HEK293 (cell line): Measurements from ENCODE around the gene STRBP.

Experiments used
- CTCF ChIA-PET: fragments of 350-600 bp; formaldehyde crosslinking; extraction: SDS; loops from one replicate; lab custom pipeline; 2021; ENCODE audit warnings: antibody characterized with exemption; lab: Yijun Ruan, JAX
- POLR2A ChIA-PET: fragments of 300-600 bp; formaldehyde crosslinking; extraction: SDS; loops from one replicate; lab custom pipeline; 2020; ENCODE audit warnings: antibody characterized with exemption, inconsistent platforms; lab: Yijun Ruan, JAX
- H3K27ac ChIP-seq: fragments of 200-500 bp; sonication (Bioruptor generic); 2 replicates; pipeline ENCODE4 v1.5.1; 2014; ENCODE audit warnings: low read depth, low read length, control low read depth, inconsistent platforms; ENCODE audit errors: extremely low read depth
- H3K36me3 ChIP-seq, 2 experiments: fragments of 200-500 bp in 1 of 2; sonication (Bioruptor generic) in 1 of 2; 1 replicate in 1 of 2; 2 replicates in 1 of 2; pipeline ENCODE4 v1.5.1; 2014 to 2017; ENCODE audit warnings: inconsistent platforms in 2 of 2, low read length in 2 of 2; ENCODE audit not compliant: control insufficient read depth in 2 of 2, insufficient read depth in 1 of 2
- H3K4me1 ChIP-seq: fragments of 200-500 bp; sonication (Bioruptor generic); 2 replicates; pipeline ENCODE4 v1.5.1; 2014; ENCODE audit warnings: mild to moderate bottlenecking, low read length, inconsistent platforms; ENCODE audit not compliant: control insufficient read depth, insufficient read depth
- H3K4me3 ChIP-seq: 2 replicates; pipeline ENCODE4 v1.5.1; 2011; ENCODE audit warnings: low read depth, mild to moderate bottlenecking, control low read depth, low read length, moderate library complexity
- H3K9me3 ChIP-seq: fragments of 200-500 bp; sonication (Bioruptor generic); 2 replicates; pipeline ENCODE4 v1.5.1; 2014; ENCODE audit warnings: low read depth, low read length, inconsistent platforms; ENCODE audit not compliant: control insufficient read depth, insufficient read depth
- KLF1 ChIP-seq: fragments of 450-650 bp; formaldehyde crosslinking; IDR thresholded peaks from 2 replicates; pipeline ENCODE4 v1.5.1; 2016; ENCODE audit warnings: missing biosample characterization, missing genetic modification characterization
- KLF16 ChIP-seq: fragments of 450-650 bp; formaldehyde crosslinking; IDR thresholded peaks from 2 replicates; pipeline ENCODE4 v1.5.1; 2017; ENCODE audit warnings: missing biosample characterization, missing genetic modification characterization
- SCRT2 ChIP-seq: fragments of 450-650 bp; formaldehyde crosslinking; IDR thresholded peaks from 2 replicates; pipeline ENCODE4 v1.5.1; 2016; ENCODE audit warnings: missing biosample characterization, missing genetic modification characterization
- SP7 ChIP-seq: fragments of 450-650 bp; formaldehyde crosslinking; IDR thresholded peaks from 2 replicates; pipeline ENCODE4 v1.5.1; 2016; ENCODE audit warnings: missing biosample characterization, missing genetic modification characterization
- ZFP3 ChIP-seq: fragments of 450-650 bp; formaldehyde crosslinking; IDR thresholded peaks from 2 replicates; pipeline ENCODE4 v1.5.1; 2016; ENCODE audit warnings: low read depth, missing biosample characterization, missing genetic modification characterization
- ZNF138 ChIP-seq: fragments of 450-650 bp; formaldehyde crosslinking; IDR thresholded peaks from 2 replicates; pipeline ENCODE4 v1.5.1; 2016; ENCODE audit warnings: missing biosample characterization, missing genetic modification characterization, borderline replicate concordance
- ZNF16 ChIP-seq: fragments of 450-650 bp; formaldehyde crosslinking; IDR thresholded peaks from 2 replicates; pipeline ENCODE4 v1.5.1; 2016; ENCODE audit warnings: low read depth, missing biosample characterization, missing genetic modification characterization
- ZNF174 ChIP-seq: fragments of 450-650 bp; formaldehyde crosslinking; IDR thresholded peaks from 2 replicates; pipeline ENCODE4 v1.5.0; 2017; ENCODE audit warnings: missing biosample characterization, mild to moderate bottlenecking, missing genetic modification characterization
- ZNF223 ChIP-seq: fragments of 450-650 bp; formaldehyde crosslinking; IDR thresholded peaks from 2 replicates; pipeline ENCODE4 v1.5.1; 2016; ENCODE audit warnings: missing biosample characterization, missing genetic modification characterization
- ZNF248 ChIP-seq: fragments of 450-650 bp; formaldehyde crosslinking; IDR thresholded peaks from 2 replicates; pipeline ENCODE4 v1.5.1; 2017; ENCODE audit warnings: missing biosample characterization, missing genetic modification characterization
- ZNF354C ChIP-seq: fragments of 450-650 bp; formaldehyde crosslinking; IDR thresholded peaks from 2 replicates; pipeline ENCODE4 v1.5.1; 2016; ENCODE audit warnings: missing biosample characterization, missing genetic modification characterization, low read depth, borderline replicate concordance
- ZNF501 ChIP-seq: fragments of 450-650 bp; formaldehyde crosslinking; IDR thresholded peaks from 2 replicates; pipeline ENCODE4 v1.5.1; 2016; ENCODE audit warnings: missing biosample characterization, missing genetic modification characterization
- ZNF510 ChIP-seq: fragments of 450-650 bp; formaldehyde crosslinking; IDR thresholded peaks from 2 replicates; pipeline ENCODE4 v1.5.1; 2018; ENCODE audit warnings: mild to moderate bottlenecking, missing genetic modification characterization, missing biosample characterization; ENCODE audit not compliant: insufficient replicate concordance
- ZNF544 ChIP-seq: fragments of 450-650 bp; formaldehyde crosslinking; IDR thresholded peaks from 2 replicates; pipeline ENCODE4 v1.5.0; 2017; ENCODE audit warnings: missing biosample characterization, missing genetic modification characterization
- ZNF548 ChIP-seq: fragments of 450-650 bp; formaldehyde crosslinking; IDR thresholded peaks from 2 replicates; pipeline ENCODE4 v1.5.1; 2016; ENCODE audit warnings: missing biosample characterization, missing genetic modification characterization
- ZNF555 ChIP-seq: fragments of 450-650 bp; formaldehyde crosslinking; conservative IDR thresholded peaks from 2 replicates; pipeline ENCODE4 v1.5.1; 2017; ENCODE audit warnings: missing biosample characterization, mild to moderate bottlenecking, missing genetic modification characterization, inconsistent platforms
- ZNF610 ChIP-seq: fragments of 450-650 bp; formaldehyde crosslinking; IDR thresholded peaks from 2 replicates; pipeline ENCODE4 v1.5.1; 2016; ENCODE audit warnings: missing biosample characterization, missing genetic modification characterization, borderline replicate concordance
- ZNF629 ChIP-seq: fragments of 450-650 bp; formaldehyde crosslinking; IDR thresholded peaks from 2 replicates; pipeline ENCODE4 v1.5.1; 2017; ENCODE audit warnings: missing biosample characterization, missing genetic modification characterization
- ZNF645 ChIP-seq: fragments of 450-650 bp; formaldehyde crosslinking; IDR thresholded peaks from 2 replicates; pipeline ENCODE4; 2016; ENCODE audit warnings: missing biosample characterization, missing genetic modification characterization
- ZNF660 ChIP-seq: fragments of 450-650 bp; IDR thresholded peaks from 2 replicates; pipeline ENCODE4 v1.5.1; 2018; ENCODE audit warnings: missing biosample characterization, mild to moderate bottlenecking, missing genetic modification characterization
- ZNF677 ChIP-seq: fragments of 450-650 bp; IDR thresholded peaks from 2 replicates; pipeline ENCODE4 v1.5.0; 2018; ENCODE audit warnings: missing biosample characterization, mild to moderate bottlenecking, missing genetic modification characterization, moderate library complexity
- ZNF76 ChIP-seq: fragments of 450-650 bp; formaldehyde crosslinking; IDR thresholded peaks from 2 replicates; pipeline ENCODE4; 2016; ENCODE audit warnings: low read depth, missing biosample characterization, missing genetic modification characterization, borderline replicate concordance
- ZNF768 ChIP-seq: fragments of 450-650 bp; formaldehyde crosslinking; IDR thresholded peaks from 2 replicates; pipeline ENCODE4 v1.5.1; 2018; ENCODE audit warnings: missing biosample characterization, mild to moderate bottlenecking, missing genetic modification characterization
- ZNF776 ChIP-seq: fragments of 450-650 bp; formaldehyde crosslinking; IDR thresholded peaks from 2 replicates; pipeline ENCODE4 v1.5.0; 2017; ENCODE audit warnings: missing biosample characterization, missing genetic modification characterization, borderline replicate concordance
- ZNF777 ChIP-seq: fragments of 450-650 bp; formaldehyde crosslinking; IDR thresholded peaks from 2 replicates; pipeline ENCODE4 v1.5.1; 2017; ENCODE audit warnings: missing biosample characterization, missing genetic modification characterization, borderline replicate concordance
- ZXDB ChIP-seq: fragments of 450-650 bp; formaldehyde crosslinking; IDR thresholded peaks from 2 replicates; pipeline ENCODE4 v1.5.1; 2016; ENCODE audit warnings: missing biosample characterization, missing genetic modification characterization
- TF ChIP-seq, protein P1 (sequence below): fragments of 450-650 bp; formaldehyde crosslinking; IDR thresholded peaks from 2 replicates; pipeline ENCODE4 v1.5.1; 2016; ENCODE audit warnings: missing biosample characterization, missing genetic modification characterization

The STRBP gene

GRCh38 chr9:123093141-123093540 is 175.2 kb downstream of the STRBP start:
- H3K36me3 ChIP-seq = peaks cover 18 to 81% of the 10 kb centered on the region in 2 experiments
- POLR2A ChIA-PET = no interaction called here

GRCh38 chr9:123091459-123091858 is 176.9 kb downstream of the STRBP start:
- Histone ChIP-seq H3K4me1 (no peaks in the 10 kb centered on the region), H3K36me3 (peaks cover 12 to 76% of the 10 kb centered on the region in 2 experiments), H3K4me3 (no peak overlapping the region), H3K27ac (no peak overlapping the region), H3K9me3 (no peaks in the 10 kb centered on the region)
- no peak for TF ChIP-seq ZNF610 (tag by site-specific recombination)
- TF ChIP-seq SCRT2 (tag by site-specific recombination) = no peak
- TF ChIP-seq ZNF76 = no peak
- no peak for TF ChIP-seq ZNF776 (tag by site-specific recombination)
- ChIA-PET CTCF (interaction anchor here (0.5 to 2.6 kb wide), 8 partner anchors 10 to 258 kb away, joined by 3 to 13 read pairs (median 4); no protein-coding TSS in a partner anchor), POLR2A (no interaction called here)

More at GRCh38 chr9:123093141-123093540, 175.2 kb downstream of the STRBP start:
- TF ChIP-seq ZNF629 (tag by site-specific recombination) (no peak), ZNF645 (tag by site-specific recombination) (no peak), ZNF660 (tag by site-specific recombination) (no peak), ZNF138 (tag by site-specific recombination) (no peak), ZNF16 (tag by site-specific recombination) (no peak), ZFP3 (tag by site-specific recombination) (no peak)
- TF ChIP-seq, all 188 proteins: peak for 0
- no peak overlapping the region for H3K4me3 ChIP-seq
- no peaks in the 10 kb centered on the region for H3K4me1 ChIP-seq
- CTCF ChIA-PET = interaction anchor here (0.7 to 3.4 kb wide), 8 partner anchors 8 to 292 kb away, joined by 3 to 32 read pairs (median 5); no protein-coding TSS in a partner anchor
- H3K27ac ChIP-seq = no peak overlapping the region
- no peaks in the 10 kb centered on the region for H3K9me3 ChIP-seq

DNA sequence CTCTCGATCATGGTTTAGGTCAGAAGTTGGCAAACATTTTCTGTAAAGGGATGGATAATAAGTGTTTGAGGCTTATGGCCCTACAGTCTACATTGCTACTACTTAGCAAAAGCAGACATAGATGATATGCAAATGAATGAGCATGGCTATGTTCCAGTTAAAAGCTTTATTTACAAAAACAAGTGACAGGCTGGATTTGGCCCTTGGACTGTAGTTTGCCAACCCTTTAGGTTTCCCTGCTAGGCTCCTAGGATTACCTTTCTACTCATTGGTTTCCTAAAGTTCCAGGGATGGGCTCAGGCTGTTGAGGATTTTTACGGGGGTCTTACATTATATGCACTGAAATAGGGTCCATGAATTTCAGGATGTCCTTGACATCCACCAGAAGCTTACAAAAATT is 177.4 kb downstream of the STRBP start:
- POLR2A ChIA-PET = no interaction called here
- H3K4me3 ChIP-seq = no peak overlapping the region
- no peaks in the 10 kb centered on the region for H3K4me1 ChIP-seq
- no peak overlapping the region for H3K27ac ChIP-seq
- CTCF ChIA-PET = interaction anchor here (0.5 to 2.6 kb wide), 5 partner anchors 13 to 259 kb away, joined by 3 to 13 read pairs (median 3); no protein-coding TSS in a partner anchor
- H3K9me3 ChIP-seq = no peaks in the 10 kb centered on the region
- TF ChIP-seq ZXDB (tag by site-specific recombination) = no peak
- no peak for TF ChIP-seq ZNF555 (tag by site-specific recombination)
- no peak for TF ChIP-seq ZNF777 (tag by site-specific recombination)
- no peak for TF ChIP-seq ZNF510 (tag by site-specific recombination)
- no peak for TF ChIP-seq ZNF354C (tag by site-specific recombination)
- TF ChIP-seq ZNF548 (tag by site-specific recombination) = no peak
- TF ChIP-seq ZNF677 (tag by site-specific recombination) = no peak
- TF ChIP-seq ZNF501 (tag by site-specific recombination) = no peak
- TF ChIP-seq, protein P1, sequence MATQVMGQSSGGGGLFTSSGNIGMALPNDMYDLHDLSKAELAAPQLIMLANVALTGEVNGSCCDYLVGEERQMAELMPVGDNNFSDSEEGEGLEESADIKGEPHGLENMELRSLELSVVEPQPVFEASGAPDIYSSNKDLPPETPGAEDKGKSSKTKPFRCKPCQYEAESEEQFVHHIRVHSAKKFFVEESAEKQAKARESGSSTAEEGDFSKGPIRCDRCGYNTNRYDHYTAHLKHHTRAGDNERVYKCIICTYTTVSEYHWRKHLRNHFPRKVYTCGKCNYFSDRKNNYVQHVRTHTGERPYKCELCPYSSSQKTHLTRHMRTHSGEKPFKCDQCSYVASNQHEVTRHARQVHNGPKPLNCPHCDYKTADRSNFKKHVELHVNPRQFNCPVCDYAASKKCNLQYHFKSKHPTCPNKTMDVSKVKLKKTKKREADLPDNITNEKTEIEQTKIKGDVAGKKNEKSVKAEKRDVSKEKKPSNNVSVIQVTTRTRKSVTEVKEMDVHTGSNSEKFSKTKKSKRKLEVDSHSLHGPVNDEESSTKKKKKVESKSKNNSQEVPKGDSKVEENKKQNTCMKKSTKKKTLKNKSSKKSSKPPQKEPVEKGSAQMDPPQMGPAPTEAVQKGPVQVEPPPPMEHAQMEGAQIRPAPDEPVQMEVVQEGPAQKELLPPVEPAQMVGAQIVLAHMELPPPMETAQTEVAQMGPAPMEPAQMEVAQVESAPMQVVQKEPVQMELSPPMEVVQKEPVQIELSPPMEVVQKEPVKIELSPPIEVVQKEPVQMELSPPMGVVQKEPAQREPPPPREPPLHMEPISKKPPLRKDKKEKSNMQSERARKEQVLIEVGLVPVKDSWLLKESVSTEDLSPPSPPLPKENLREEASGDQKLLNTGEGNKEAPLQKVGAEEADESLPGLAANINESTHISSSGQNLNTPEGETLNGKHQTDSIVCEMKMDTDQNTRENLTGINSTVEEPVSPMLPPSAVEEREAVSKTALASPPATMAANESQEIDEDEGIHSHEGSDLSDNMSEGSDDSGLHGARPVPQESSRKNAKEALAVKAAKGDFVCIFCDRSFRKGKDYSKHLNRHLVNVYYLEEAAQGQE (tag by site-specific recombination) = no peak
- TF ChIP-seq ZNF223 = no peak
- TF ChIP-seq ZNF544 (tag by site-specific recombination) = no peak
- no peak for TF ChIP-seq SP7 (tag by site-specific recombination)
- no peak for TF ChIP-seq KLF1 (tag by site-specific recombination)
- no peak for TF ChIP-seq ZNF174
- TF ChIP-seq KLF16 (tag by site-specific recombination) = no peak
- no peak for TF ChIP-seq ZNF248 (tag by site-specific recombination)
- no peak for TF ChIP-seq ZNF768 (tag by site-specific recombination)
- peaks cover 10 to 75% of the 10 kb centered on the region in 2 experiments for H3K36me3 ChIP-seq
